PFSK-1 (cell line): Measurements from ENCODE around the gene CORT.

ENCODE experiments used
- POLR2AphosphoS5 ChIP-seq: IDR thresholded peaks from 2 replicates; pipeline ENCODE4 v1.6.1; 2012; ENCODE audit warnings: low read depth, mild to moderate bottlenecking, control low read depth, low read length, moderate library complexity
- SIN3A ChIP-seq: IDR thresholded peaks from 2 replicates; pipeline ENCODE4 v1.6.1; 2012; ENCODE audit warnings: mild to moderate bottlenecking, low read length, moderate library complexity, borderline replicate concordance; ENCODE audit not compliant: insufficient read depth

- TF ChIP-seq POLR2AphosphoS5 = no peak
- no peak for TF ChIP-seq SIN3A
These were observed 47.0 kb upstream of the CORT start for GRCh38 chr1:10402729-10403274.
